ENCODE results near the gene SLC35B3.
A peak's percentile ranks its signal among the peaks of the same experiment; 100 is the strongest.
"Not testable (repeated sequence)": the region's sequence is repeated elsewhere in the genome, so short reads cannot be mapped to it uniquely, and the experiment has no call there.

The SLC35B3 gene

GRCh38 chr6:8462694-8463093 is 27.3 kb upstream of the SLC35B3 start:
- no peak for DNase-seq (ENCODE audit: low read depth)
- H3K4me3 ChIP-seq (ENCODE audit: low read depth, low read length), result no peak overlapping the region
- TF ChIP-seq CTCF (conservative IDR thresholded peaks at IDR 0.05; ENCODE audit: low read depth, low read length), result no peak

GRCh38 chr6:8462169-8462568 is 26.8 kb upstream of the SLC35B3 start:
- no peak for DNase-seq (ENCODE audit: low read depth)
- TF ChIP-seq CTCF (conservative IDR thresholded peaks at IDR 0.05; ENCODE audit: low read depth, low read length), result peak; percentile 15
- H3K4me3 ChIP-seq (ENCODE audit: low read depth, low read length), result no peak overlapping the region

GRCh38 chr6:8446391-8446790 is 11.0 kb upstream of the SLC35B3 start:
- no peak for TF ChIP-seq CTCF (conservative IDR thresholded peaks at IDR 0.05; ENCODE audit: low read depth, low read length)
- DNase-seq (ENCODE audit: low read depth), result no peak
- H3K4me3 ChIP-seq (ENCODE audit: low read depth, low read length), result no peak overlapping the region

GRCh38 chr6:8445930-8446329 is 10.6 kb upstream of the SLC35B3 start:
- not testable (repeated sequence) for DNase-seq (ENCODE audit: low read depth); H3K4me3 ChIP-seq (ENCODE audit: low read depth, low read length)

GRCh38 chr6:8442150-8442549 is 6.8 kb upstream of the SLC35B3 start:
- DNase-seq (ENCODE audit: low read depth), result no peak
- TF ChIP-seq CTCF (conservative IDR thresholded peaks at IDR 0.05; ENCODE audit: low read depth, low read length), result no peak

DNA sequence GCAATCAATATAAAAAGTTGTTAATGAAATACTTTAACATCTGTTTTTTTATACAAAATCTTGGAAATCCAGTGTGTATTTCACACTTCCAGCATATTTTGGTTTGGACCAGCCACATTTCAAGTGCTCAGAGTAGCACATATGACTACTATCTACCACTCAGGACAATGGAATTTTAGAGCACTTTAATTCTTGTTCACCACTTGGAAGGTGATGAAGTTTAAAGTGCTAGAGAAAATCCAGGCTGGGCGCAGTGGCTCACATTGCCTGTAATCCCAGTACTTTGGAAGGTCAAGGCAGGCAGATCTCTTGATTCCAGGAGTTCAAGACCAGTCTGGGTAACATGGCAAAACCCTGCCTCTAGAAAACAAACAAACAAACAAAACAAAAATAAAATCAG is 6.1 kb upstream of the SLC35B3 start:
- H3K4me3 ChIP-seq (ENCODE audit: low read depth, low read length), result no peak overlapping the region
- DNase-seq (ENCODE audit: low read depth), result no peak
- TF ChIP-seq CTCF (conservative IDR thresholded peaks at IDR 0.05; ENCODE audit: low read depth, low read length), result no peak

More at GRCh38 chr6:8442150-8442549, 6.8 kb upstream of the SLC35B3 start:
- H3K4me3 ChIP-seq (ENCODE audit: low read depth, low read length), result no peak overlapping the region

GRCh38 chr6:8439601-8440268 is 4.4 kb upstream of the SLC35B3 start:
- no peak for TF ChIP-seq CTCF (conservative IDR thresholded peaks at IDR 0.05; ENCODE audit: low read depth, low read length)
- DNase-seq (ENCODE audit: low read depth), result no peak
- no peak overlapping the region for H3K4me3 ChIP-seq (ENCODE audit: low read depth, low read length)

Data from choroid plexus epithelial cell (primary cell).